Body of pancreas (tissue), 4 donors: ENCODE results near the gene TMEM164.

Experiments
- POLR2A ChIP-seq, 3 donors: fragments of 450-650 bp; IDR thresholded peaks; one replicate each; pipeline ENCODE4 v1.6.1; 2016; ENCODE audit warnings: antibody characterized with exemption in 3 of 3, mild to moderate bottlenecking in 2 of 3
- TF ChIP-seq, protein P1 (sequence below), 7 experiments: fragments of 450-650 bp in 4 of 7; fragments of 200-600 bp in 3 of 7; sonication (generic) in 3 of 7; IDR thresholded peaks; one replicate each; pipeline ENCODE4 v1.5.1; 2016 to 2019; ENCODE audit warnings: antibody characterized with exemption in 7 of 7

DNA sequence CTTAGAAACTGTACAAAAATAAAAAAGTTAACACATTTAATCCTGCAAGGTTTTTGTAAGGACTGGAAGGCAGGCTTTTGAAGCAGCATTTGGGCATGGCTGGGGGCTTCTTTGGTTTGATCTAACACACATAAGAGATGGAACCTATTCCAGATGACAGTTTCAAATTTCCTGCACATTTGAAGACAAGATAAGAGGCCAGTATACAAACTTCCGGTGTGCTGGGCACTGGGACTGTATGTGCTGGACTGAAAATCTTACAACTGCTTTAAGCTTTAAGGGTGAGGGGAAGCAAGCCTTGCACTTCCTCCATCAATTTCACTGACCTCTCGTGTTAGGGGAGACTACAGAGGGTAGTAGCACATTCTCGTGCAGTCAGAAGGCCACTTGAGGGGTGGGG, 192.1 kb downstream of the TMEM164 start:
- TF ChIP-seq, protein P1, sequence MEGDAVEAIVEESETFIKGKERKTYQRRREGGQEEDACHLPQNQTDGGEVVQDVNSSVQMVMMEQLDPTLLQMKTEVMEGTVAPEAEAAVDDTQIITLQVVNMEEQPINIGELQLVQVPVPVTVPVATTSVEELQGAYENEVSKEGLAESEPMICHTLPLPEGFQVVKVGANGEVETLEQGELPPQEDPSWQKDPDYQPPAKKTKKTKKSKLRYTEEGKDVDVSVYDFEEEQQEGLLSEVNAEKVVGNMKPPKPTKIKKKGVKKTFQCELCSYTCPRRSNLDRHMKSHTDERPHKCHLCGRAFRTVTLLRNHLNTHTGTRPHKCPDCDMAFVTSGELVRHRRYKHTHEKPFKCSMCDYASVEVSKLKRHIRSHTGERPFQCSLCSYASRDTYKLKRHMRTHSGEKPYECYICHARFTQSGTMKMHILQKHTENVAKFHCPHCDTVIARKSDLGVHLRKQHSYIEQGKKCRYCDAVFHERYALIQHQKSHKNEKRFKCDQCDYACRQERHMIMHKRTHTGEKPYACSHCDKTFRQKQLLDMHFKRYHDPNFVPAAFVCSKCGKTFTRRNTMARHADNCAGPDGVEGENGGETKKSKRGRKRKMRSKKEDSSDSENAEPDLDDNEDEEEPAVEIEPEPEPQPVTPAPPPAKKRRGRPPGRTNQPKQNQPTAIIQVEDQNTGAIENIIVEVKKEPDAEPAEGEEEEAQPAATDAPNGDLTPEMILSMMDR (IDR thresholded peaks at IDR 0.05): no peak
- no peak for TF ChIP-seq POLR2A (IDR thresholded peaks at IDR 0.05)
